Activated T-cell treated with anti-CD3 and anti-CD28 coated beads, Interleukin-2, amount 50 U/mL, for 4 hours (primary cell): ENCODE results near the gene KANK3. TPM values are rescaled to one million over a fixed set of nuclear protein-coding genes. Genes with fewer than 3 reads are reported as not detected.

Experiments
- ATAC-seq, 2 donors: fragments of 200-7000 bp; cut with Tn5 transposase; one replicate each; pipeline ENCODE4 v1.10.0; 2021
- DNase-seq: peaks from one replicate; pipeline ENCODE4 v3.0.0-alpha.2; 2020
- H3K27me3 Mint-ChIP-seq: one replicate; pipeline ENCODE4 v1.8.0; 2021; ENCODE audit warnings: low read depth, mixed read lengths
- H3K36me3 Mint-ChIP-seq: one replicate; pipeline ENCODE4 v1.8.0; 2022; ENCODE audit warnings: mixed read lengths; ENCODE audit not compliant: insufficient read depth
- H3K4me1 Mint-ChIP-seq: one replicate; pipeline ENCODE4 v1.8.0; 2021; ENCODE audit warnings: low read depth, mixed read lengths
- H3K4me3 Mint-ChIP-seq: one replicate; pipeline ENCODE4 v1.8.0; 2021; ENCODE audit warnings: mild to moderate bottlenecking, moderate library complexity, mixed read lengths
- H3K9me3 Mint-ChIP-seq: one replicate; pipeline ENCODE4 v1.8.0; 2021; ENCODE audit warnings: mixed read lengths
- total RNA-seq, 3 donors: library from RNA; stranded (reverse); gene quantifications; one replicate each; pipeline ENCODE4 v1.2.1, GENCODE V29; 2021

KANK3 gene
- total RNA-seq, 3 donors from 2014 or later: 0.41 to 0.43 TPM; not detected in 1

DNA sequence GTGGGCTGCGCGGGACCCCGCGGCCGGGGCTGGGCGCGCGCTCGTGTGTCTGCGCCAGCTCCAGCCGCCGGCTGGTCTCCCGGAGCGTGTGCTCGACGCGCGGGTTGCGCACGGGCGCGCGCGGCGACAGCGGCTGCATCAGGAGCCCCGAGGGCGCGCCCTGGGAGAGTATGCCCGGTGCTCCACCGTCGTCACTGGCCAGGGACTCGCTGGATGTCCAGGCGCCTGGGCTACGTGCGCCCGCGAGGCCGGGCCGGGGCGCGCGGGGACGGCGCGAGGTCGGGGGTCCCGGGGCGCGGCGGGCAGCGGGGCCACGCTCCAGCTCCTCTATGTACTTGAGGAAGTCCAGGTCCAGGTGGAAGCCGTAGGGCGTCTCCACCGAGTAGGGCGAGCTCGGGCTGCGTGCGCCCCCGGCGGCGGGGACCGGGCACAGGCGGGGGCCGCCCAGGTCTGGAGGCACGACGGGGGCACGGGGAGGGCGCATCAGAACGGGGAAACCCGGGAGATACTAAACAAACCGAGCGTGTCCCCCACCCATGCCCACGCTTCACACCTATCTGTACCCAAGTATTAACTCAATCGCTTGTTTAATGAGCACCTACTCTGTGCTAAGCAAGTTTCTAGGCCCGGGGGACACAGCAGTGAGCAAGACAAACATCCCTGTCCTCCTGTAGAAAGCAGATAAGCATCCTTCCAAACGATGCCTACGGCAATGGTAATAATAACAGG, 7.6 kb downstream of the KANK3 start:
- Mint-ChIP-seq H3K4me1 (peaks cover 4% of the 10 kb centered on the region), H3K27me3 (peaks cover 33% of the 10 kb centered on the region), H3K9me3 (no peaks in the 10 kb centered on the region), H3K36me3 (no peaks in the 10 kb centered on the region), H3K4me3 (peak overlapping the region; percentile 44)
- ATAC-seq: peak; percentile 69 to 71
- DNase-seq: no peak

GRCh38 chr19:8334458-8335342, 8.4 kb downstream of the KANK3 start:
- Mint-ChIP-seq H3K9me3 (no peaks in the 10 kb centered on the region), H3K27me3 (peaks cover 32% of the 10 kb centered on the region), H3K4me3 (no peak overlapping the region), H3K36me3 (no peaks in the 10 kb centered on the region), H3K4me1 (peaks cover 4% of the 10 kb centered on the region)
- ATAC-seq (peak; percentile 68 to 78), DNase-seq (no peak)

- ATAC-seq (no peak), DNase-seq (no peak)
- Mint-ChIP-seq H3K4me3 (no peak overlapping the region), H3K36me3 (no peaks in the 10 kb centered on the region), H3K4me1 (peaks cover 4% of the 10 kb centered on the region), H3K27me3 (peaks cover 30% of the 10 kb centered on the region), H3K9me3 (no peaks in the 10 kb centered on the region)
Observed at GRCh38 chr19:8333767-8334457, 9.2 kb downstream of the KANK3 start.

DNA sequence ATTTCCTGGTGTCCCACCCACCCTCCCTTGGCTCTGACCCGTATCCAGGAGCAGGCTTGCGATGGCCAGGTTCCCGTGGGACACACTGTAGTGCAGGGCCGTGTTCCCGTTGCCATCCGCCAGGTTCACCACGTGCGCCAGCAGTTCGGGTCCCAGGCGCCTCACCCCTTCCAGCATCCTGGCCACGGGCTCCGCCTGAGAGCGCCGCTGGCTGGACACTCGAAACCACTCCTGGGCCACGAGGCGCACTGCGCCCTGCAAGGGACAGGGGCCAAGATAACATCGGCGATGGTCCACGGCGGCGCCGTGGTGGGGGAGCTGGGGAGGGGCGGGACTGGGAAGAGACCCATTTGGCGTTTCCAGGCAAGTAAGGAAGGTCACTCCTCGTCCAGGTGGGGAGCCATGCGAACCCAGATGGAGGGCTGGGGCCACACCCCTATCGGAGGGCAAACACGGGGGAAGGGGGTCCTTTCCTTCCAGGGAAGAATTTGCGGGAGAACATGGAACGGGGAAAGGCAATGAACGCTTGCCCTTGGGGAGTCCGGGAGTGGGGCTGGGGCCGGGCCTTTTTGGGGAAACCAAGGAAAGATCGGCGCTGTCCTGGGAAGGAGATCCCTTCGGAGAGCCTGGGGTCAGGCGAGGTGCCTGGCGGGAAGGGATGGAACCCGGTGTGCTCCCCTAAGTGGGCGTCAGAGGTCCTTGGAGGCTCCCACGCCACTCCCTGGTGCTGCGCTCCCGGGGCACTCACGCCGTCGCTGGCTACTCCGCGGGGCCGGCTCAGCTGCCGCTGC, 9.9 kb downstream of the KANK3 start:
- no peak for ATAC-seq
- no peak for DNase-seq
- Mint-ChIP-seq H3K27me3 (peaks cover 25% of the 10 kb centered on the region), H3K36me3 (no peaks in the 10 kb centered on the region), H3K9me3 (no peaks in the 10 kb centered on the region), H3K4me1 (peaks cover 4% of the 10 kb centered on the region), H3K4me3 (no peak overlapping the region)

- DNase-seq: no peak
- peaks cover 11% of the 10 kb centered on the region for H3K27me3 Mint-ChIP-seq
- H3K4me3 Mint-ChIP-seq: no peak overlapping the region
- H3K4me1 Mint-ChIP-seq: peaks cover 4% of the 10 kb centered on the region
- H3K36me3 Mint-ChIP-seq: no peaks in the 10 kb centered on the region
- no peak for ATAC-seq
- no peaks in the 10 kb centered on the region for H3K9me3 Mint-ChIP-seq
Observed at GRCh38 chr19:8331263-8331845, 11.7 kb downstream of the KANK3 start.

DNA sequence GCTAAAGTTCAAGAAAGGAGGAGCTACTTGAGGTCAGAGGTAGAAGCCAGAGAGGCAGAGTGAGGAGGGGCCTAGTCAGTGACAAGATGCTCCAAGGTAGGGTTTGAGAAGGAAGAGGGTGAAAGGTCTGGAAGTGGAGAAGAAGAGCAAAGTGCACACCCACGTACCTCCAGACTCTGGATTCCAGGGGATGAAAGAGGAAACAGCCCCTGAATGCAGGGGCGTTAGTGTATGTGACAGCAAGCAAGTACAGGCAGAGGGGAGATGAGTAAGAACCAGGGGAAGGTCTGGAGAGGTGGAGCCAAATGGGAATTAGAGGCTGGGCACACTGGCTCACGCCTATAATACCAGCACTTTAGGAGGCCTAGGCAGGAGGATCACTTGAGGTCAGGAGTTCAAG, 13.1 kb downstream of the KANK3 start:
- H3K36me3 Mint-ChIP-seq: no peaks in the 10 kb centered on the region
- H3K4me1 Mint-ChIP-seq: no peaks in the 10 kb centered on the region
- H3K27me3 Mint-ChIP-seq: peaks cover 4% of the 10 kb centered on the region
- DNase-seq (no peak), ATAC-seq (no peak)
- no peak overlapping the region for H3K4me3 Mint-ChIP-seq
- no peaks in the 10 kb centered on the region for H3K9me3 Mint-ChIP-seq

GRCh38 chr19:8325454-8325853, 17.6 kb downstream of the KANK3 start:
- no peak for DNase-seq
- peaks cover 12% of the 10 kb centered on the region for H3K36me3 Mint-ChIP-seq
- H3K4me1 Mint-ChIP-seq: peaks cover 18% of the 10 kb centered on the region
- ATAC-seq: no peak
- no peak overlapping the region for H3K4me3 Mint-ChIP-seq
- H3K9me3 Mint-ChIP-seq: no peaks in the 10 kb centered on the region
- H3K27me3 Mint-ChIP-seq: no peaks in the 10 kb centered on the region

- peak overlapping the region; percentile 100 for H3K4me3 Mint-ChIP-seq
- H3K36me3 Mint-ChIP-seq: peaks cover 12% of the 10 kb centered on the region
- H3K9me3 Mint-ChIP-seq: no peaks in the 10 kb centered on the region
- H3K27me3 Mint-ChIP-seq: no peaks in the 10 kb centered on the region
- peaks cover 25% of the 10 kb centered on the region for H3K4me1 Mint-ChIP-seq
- DNase-seq (no peak), ATAC-seq (peak in 1 of 2 donors; percentile 1)
Observed at GRCh38 chr19:8324186-8325050, 18.6 kb downstream of the KANK3 start.

GRCh38 chr19:8323781-8324185, 19.3 kb downstream of the KANK3 start:
- no peaks in the 10 kb centered on the region for H3K27me3 Mint-ChIP-seq
- H3K4me3 Mint-ChIP-seq: peak overlapping the region; percentile 100
- H3K36me3 Mint-ChIP-seq: peaks cover 12% of the 10 kb centered on the region
- no peak for ATAC-seq
- no peak for DNase-seq
- H3K4me1 Mint-ChIP-seq: peaks cover 29% of the 10 kb centered on the region
- H3K9me3 Mint-ChIP-seq: no peaks in the 10 kb centered on the region

DNA sequence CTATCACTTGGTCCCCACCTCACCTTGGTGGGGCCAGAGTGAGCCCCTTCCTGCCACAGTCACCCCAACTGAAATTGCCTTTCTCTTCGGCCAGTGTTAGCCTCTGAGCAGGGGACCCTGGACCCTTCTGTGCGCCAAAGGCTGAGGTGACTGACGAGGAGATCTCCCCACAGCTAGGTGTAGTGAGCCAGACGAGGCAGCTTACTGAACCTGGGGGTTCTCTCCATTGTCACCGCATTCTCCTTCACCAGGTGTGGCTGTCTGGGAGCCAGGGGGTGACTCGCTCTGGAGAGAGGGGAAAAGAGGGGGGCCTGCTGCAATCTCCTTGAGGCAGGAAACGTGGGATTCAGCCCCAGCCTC, 20.4 kb downstream of the KANK3 start:
- DNase-seq: no peak
- H3K4me3 Mint-ChIP-seq: peak overlapping the region; percentile 100
- peaks cover 12% of the 10 kb centered on the region for H3K36me3 Mint-ChIP-seq
- peaks cover 29% of the 10 kb centered on the region for H3K4me1 Mint-ChIP-seq
- no peak for ATAC-seq
- no peaks in the 10 kb centered on the region for H3K9me3 Mint-ChIP-seq
- no peaks in the 10 kb centered on the region for H3K27me3 Mint-ChIP-seq

DNA sequence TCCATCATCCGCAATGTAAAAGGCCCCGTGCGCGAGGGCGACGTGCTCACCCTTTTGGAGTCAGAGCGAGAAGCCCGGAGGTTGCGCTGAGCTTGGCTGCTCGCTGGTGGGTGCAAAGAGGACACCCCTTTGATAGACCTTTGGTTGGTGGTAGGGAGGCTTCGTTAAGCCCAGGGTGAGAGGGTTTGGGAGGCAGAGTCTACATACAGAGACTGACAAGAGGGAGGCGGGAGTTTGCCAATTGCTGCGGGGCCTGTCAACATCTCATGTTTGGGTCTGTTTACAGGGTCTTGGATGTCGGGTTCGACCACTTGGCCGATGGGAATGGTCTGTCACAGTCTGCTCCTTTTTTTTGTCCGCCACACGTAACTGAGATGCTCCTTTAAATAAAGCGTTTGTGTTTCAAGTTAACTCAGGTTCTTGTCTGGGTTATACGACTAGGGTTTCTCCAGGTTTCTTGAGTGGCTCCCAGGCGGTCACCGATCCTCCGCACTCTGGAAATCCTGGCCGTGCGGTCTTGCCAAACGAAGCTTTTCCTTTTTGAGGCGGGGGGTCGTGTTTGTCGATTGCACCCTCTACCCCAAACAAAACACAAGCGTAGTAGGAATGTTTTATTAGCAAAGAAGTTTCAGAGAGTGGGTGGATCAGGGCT, 20.9 kb downstream of the KANK3 start:
- no peaks in the 10 kb centered on the region for H3K9me3 Mint-ChIP-seq
- peaks cover 12% of the 10 kb centered on the region for H3K36me3 Mint-ChIP-seq
- DNase-seq: no peak
- H3K4me3 Mint-ChIP-seq: peak overlapping the region; percentile 100
- peak in 1 of 2 donors; percentile 2 for ATAC-seq
- peaks cover 29% of the 10 kb centered on the region for H3K4me1 Mint-ChIP-seq
- no peaks in the 10 kb centered on the region for H3K27me3 Mint-ChIP-seq

- H3K4me1 Mint-ChIP-seq: peaks cover 29% of the 10 kb centered on the region
- peaks cover 12% of the 10 kb centered on the region for H3K36me3 Mint-ChIP-seq
- DNase-seq (peak; percentile 97), ATAC-seq (peak; percentile 89)
- no peaks in the 10 kb centered on the region for H3K9me3 Mint-ChIP-seq
- H3K4me3 Mint-ChIP-seq: peak within 1 kb of the TSS; percentile 100
- H3K27me3 Mint-ChIP-seq: no peaks in the 10 kb centered on the region
Observed at GRCh38 chr19:8321067-8321985, 21.7 kb downstream of the KANK3 start, which contains the start of the genes NDUFA7 and RPS28. NDUFA7 (minus strand) TSS chr19:8321375; CDS start chr19:8321358, 17 bp downstream. RPS28 (plus strand) TSS chr19:8321496; CDS start chr19:8321531, 35 bp downstream.
